Endothelial cell of umbilical vein (primary cell): ENCODE results near the gene MRGPRD. TPM values are rescaled to one million over a fixed set of nuclear protein-coding genes. Genes with fewer than 3 reads are reported as not detected.

Experiments used
- BruUV-seq: library from RNA; stranded (reverse); fragments of 400-500 nt; replicated peaks from 2 replicates; lab custom pipeline; 2021; lab: Mats Ljungman, UMichigan
- CTCF ChIA-PET: fragments of 300-600, 350-600 bp; sonication (Branson Sonifier 250); formaldehyde crosslinking; loops from one replicate; lab custom pipeline; 2021; ENCODE audit warnings: antibody characterized with exemption, inconsistent platforms; lab: Charles Lee
- POLR2A ChIA-PET: fragments of 300-600, 350-600 bp; sonication (Branson Sonifier 250); formaldehyde crosslinking; loops from one replicate; lab custom pipeline; 2021; ENCODE audit warnings: antibody characterized with exemption, inconsistent platforms; lab: Charles Lee
- DNase-seq: peaks from one replicate; pipeline ENCODE4 v3.0.0-alpha.2; 2011; ENCODE audit warnings: low read depth, low spot score
- FAIRE-seq: peaks from 2 replicates; lab custom pipeline; 2011; peaks lifted over from hg19 to GRCh38; lab: Jason Lieb, UNC
- H2AFZ ChIP-seq: 2 replicates; pipeline ENCODE4 v1.6.0; 2012; ENCODE audit warnings: low read depth, low read length, control low read depth, inconsistent platforms
- H3K27ac ChIP-seq: 2 replicates; pipeline ENCODE4 v1.5.1; 2011; ENCODE audit warnings: low read depth, mild to moderate bottlenecking, control low read depth, low read length, moderate library complexity; ENCODE audit not compliant: insufficient read depth
- H3K27me3 ChIP-seq, 2 experiments: 2 replicates each; pipeline versions ENCODE4 v1.6.0 to v1.6.1; 2011; ENCODE audit warnings: low read length in 2 of 2, mixed read lengths in 1 of 2; ENCODE audit not compliant: control insufficient read depth in 2 of 2, insufficient read depth in 2 of 2
- H3K36me3 ChIP-seq, 2 experiments: 2 replicates in 1 of 2; 3 replicates in 1 of 2; pipeline ENCODE4 v1.5.1; 2011; ENCODE audit warnings: low read length in 2 of 2, mild to moderate bottlenecking in 1 of 2, moderate library complexity in 1 of 2; ENCODE audit not compliant: control insufficient read depth in 2 of 2, insufficient read depth in 2 of 2; ENCODE audit errors: extremely low read depth in 1 of 2
- H3K4me1 ChIP-seq: 3 replicates; pipeline ENCODE4 v1.5.1; 2011; ENCODE audit warnings: mild to moderate bottlenecking, low read length; ENCODE audit not compliant: control insufficient read depth, insufficient read depth; ENCODE audit errors: extremely low read depth
- H3K4me2 ChIP-seq: 2 replicates; pipeline ENCODE4 v1.6.1; 2011; ENCODE audit warnings: low read length, control low read depth, mixed read lengths; ENCODE audit not compliant: insufficient read depth
- H3K4me3 ChIP-seq, 3 experiments: fragments of 200-600 bp in 1 of 3; sonication (generic), shearing (Covaris generic) in 1 of 3; replicated peaks in 1 of 3; 2 replicates each; pipeline ENCODE4 v1.5.1; 2011 to 2016; ENCODE audit warnings: control low read depth in 3 of 3, low read length in 3 of 3, mild to moderate bottlenecking in 2 of 3, inconsistent platforms in 1 of 3, low read depth in 1 of 3, moderate library complexity in 1 of 3; ENCODE audit not compliant: insufficient read depth in 1 of 3
- H3K79me2 ChIP-seq: 2 replicates; pipeline ENCODE4 v1.6.0; 2012; ENCODE audit warnings: low read length, inconsistent platforms; ENCODE audit not compliant: control insufficient read depth, insufficient read depth
- H3K9ac ChIP-seq: replicated peaks from 2 replicates; pipeline ENCODE3; 2011; ENCODE audit warnings: low read length, control low read depth; ENCODE audit not compliant: insufficient read depth; ENCODE audit errors: extremely low read depth
- H3K9me1 ChIP-seq: replicated peaks from 3 replicates; pipeline ENCODE4 v1.6.0; 2011; ENCODE audit warnings: mild to moderate bottlenecking, low read length; ENCODE audit not compliant: control insufficient read depth, insufficient read depth; ENCODE audit errors: extremely low read depth
- H3K9me3 ChIP-seq: replicated peaks from 2 replicates; pipeline ENCODE4 v1.5.1; 2012; ENCODE audit warnings: low read length, inconsistent platforms; ENCODE audit not compliant: control insufficient read depth, insufficient read depth
- H4K20me1 ChIP-seq: replicated peaks from 2 replicates; pipeline ENCODE3; 2011; ENCODE audit warnings: mild to moderate bottlenecking, low read length; ENCODE audit not compliant: control insufficient read depth, insufficient read depth; ENCODE audit errors: extremely low read depth
- EZH2 ChIP-seq: IDR thresholded peaks from 2 replicates; pipeline ENCODE4 v1.6.1; 2012; ENCODE audit warnings: borderline replicate concordance, low read depth, mild to moderate bottlenecking, moderate library complexity, low read length, inconsistent platforms; ENCODE audit not compliant: severe bottlenecking
- FOS ChIP-seq: IDR thresholded peaks from 2 replicates; pipeline ENCODE4 v1.6.1; 2011; ENCODE audit warnings: mild to moderate bottlenecking, low read length, moderate library complexity, borderline replicate concordance; ENCODE audit not compliant: insufficient read depth
- GATA2 ChIP-seq: IDR thresholded peaks from 2 replicates; pipeline ENCODE4 v1.7.0; 2011; ENCODE audit warnings: low read depth, mild to moderate bottlenecking, moderate library complexity, mixed read lengths, low read length; ENCODE audit not compliant: insufficient read length, insufficient read depth
- JUN ChIP-seq: IDR thresholded peaks from 2 replicates; pipeline ENCODE4 v1.6.1; 2011; ENCODE audit warnings: borderline replicate concordance, low read depth; ENCODE audit not compliant: insufficient read length, insufficient read depth
- MYC ChIP-seq: IDR thresholded peaks from one replicate; pipeline ENCODE4 v1.6.1; 2011; ENCODE audit warnings: mild to moderate bottlenecking, low read depth, low read length
- POLR2A ChIP-seq: IDR thresholded peaks from 2 replicates; pipeline ENCODE4 v1.6.1; 2012; ENCODE audit warnings: low read depth, mild to moderate bottlenecking, control low read depth, low read length
- POLR2AphosphoS5 ChIP-seq: IDR thresholded peaks from 2 replicates; pipeline ENCODE4 v1.6.1; 2012; ENCODE audit warnings: low read depth, mild to moderate bottlenecking, control low read depth, low read length, moderate library complexity; ENCODE audit not compliant: insufficient read depth
- dilution Hi-C: fragments of 300-500 bp; cut with MboI; formaldehyde crosslinking; loops from one replicate; pipeline ENCODE4 v1.15.0; 2019; ENCODE audit warnings: low sequenced_read_pairs; ENCODE audit not compliant: extremely low pct_ligation_motif_present
- intact Hi-C: fragments of 100-400 bp; cut with micrococcal nuclease; formaldehyde crosslinking; loops from one replicate; pipeline ENCODE4 v1.10.0; 2022
- polyA plus RNA-seq, 4 experiments: library from polyadenylated mRNA; depleted of rRNA in 3 of 4; stranded (reverse) in 3 of 4; unstranded in 1 of 4; fragments of >200 nt; gene quantifications; 2 replicates each; pipeline versions ENCODE4 v1.2.1 to v1.2.3, GENCODE V29; 2011 to 2012; ENCODE audit warnings: missing spikeins in 1 of 4
- total RNA-seq: library from RNA; stranded (reverse); gene quantifications from 2 replicates; pipeline ENCODE4 v1.2.3, GENCODE V29; 2021
- TF ChIP-seq, protein P1 (sequence below), 2 donors: IDR thresholded peaks; 1 replicate in 1 of 2; 2 replicates in 1 of 2; pipeline ENCODE4 v1.5.1; 2011; ENCODE audit warnings: low read length in 2 of 2, mild to moderate bottlenecking in 2 of 2, moderate library complexity in 2 of 2, control low read depth in 1 of 2, inconsistent platforms in 1 of 2, low read depth in 1 of 2; ENCODE audit not compliant: insufficient read depth in 1 of 2; ENCODE audit errors: extremely low read depth in 1 of 2
- TF ChIP-seq, protein P2 (sequence below): IDR thresholded peaks from 2 replicates; pipeline ENCODE4 v1.6.1; 2011; ENCODE audit not compliant: insufficient read depth, insufficient read length

Gene MRGPRD
- total and polyA plus RNA-seq, 2 donors (not counting 3 experiments of a cell fraction or from before 2014, with no cell fraction given): not detected

DNA sequence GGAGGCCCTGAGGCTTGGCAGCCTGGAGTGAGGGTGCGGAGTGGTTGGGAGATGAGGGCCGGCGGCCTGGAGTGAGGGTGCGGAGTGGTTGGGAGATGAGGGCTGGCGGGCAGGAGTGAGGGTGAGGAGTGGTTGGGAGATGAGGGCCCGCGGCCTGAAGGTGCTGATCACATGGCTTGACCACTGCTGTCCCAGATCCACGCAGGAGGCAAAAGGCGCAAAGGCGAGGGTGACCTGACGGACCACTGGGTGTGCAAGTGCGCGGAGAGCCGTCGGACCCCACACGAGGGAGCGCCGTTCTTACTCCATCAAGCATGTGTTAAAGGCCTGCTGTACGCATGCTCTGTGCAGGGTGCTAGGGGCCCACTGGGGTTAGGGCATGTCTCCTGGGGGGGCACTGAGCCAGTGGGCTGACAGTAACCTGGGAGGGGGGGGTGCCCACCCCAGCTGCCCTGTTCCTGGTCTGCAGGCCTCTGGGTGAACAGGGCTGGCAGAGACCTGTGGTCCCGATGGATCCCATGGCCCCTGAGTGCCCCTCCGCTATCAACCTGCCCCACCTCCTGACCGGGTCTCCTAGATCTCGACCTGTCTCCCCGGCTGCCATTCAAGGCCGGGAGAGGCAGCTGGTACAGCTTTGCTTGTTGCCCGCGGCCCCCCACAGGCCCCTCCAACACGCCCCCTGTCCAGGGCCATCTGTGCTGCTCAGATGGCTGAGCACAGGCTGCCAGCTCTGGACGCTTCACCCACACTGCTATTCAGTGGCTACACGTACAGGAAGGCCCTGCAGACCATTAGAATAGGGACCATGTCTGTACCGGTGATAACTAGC, 21.1 kb downstream of the MRGPRD start:
- no peaks in the 10 kb centered on the region for H3K79me2 ChIP-seq
- H3K9ac ChIP-seq: no peak overlapping the region
- H3K9me1 ChIP-seq: no peaks in the 10 kb centered on the region
- peaks cover 8% of the 10 kb centered on the region for H3K4me1 ChIP-seq
- no peaks in the 10 kb centered on the region for H3K36me3 ChIP-seq
- H4K20me1 ChIP-seq: no peaks in the 10 kb centered on the region
- no peak for FAIRE-seq
- ChIA-PET POLR2A (no interaction called here), CTCF (no interaction called here)
- H3K4me3 ChIP-seq: no peak overlapping the region
- intact Hi-C loops: loop anchor here (5.0 kb wide), 1 partner anchor 128 kb away; no protein-coding TSS in a partner anchor
- no TSS peak for BruUV-seq
- dilution Hi-C loops: no loop called here
- DNase-seq: no peak
- H3K27ac ChIP-seq: no peak overlapping the region
- peaks cover 0 to 1% of the 10 kb centered on the region in 2 experiments for H3K27me3 ChIP-seq
- no peaks in the 10 kb centered on the region for H3K9me3 ChIP-seq
- H3K4me2 ChIP-seq: no peak overlapping the region
- TF ChIP-seq, protein P1, sequence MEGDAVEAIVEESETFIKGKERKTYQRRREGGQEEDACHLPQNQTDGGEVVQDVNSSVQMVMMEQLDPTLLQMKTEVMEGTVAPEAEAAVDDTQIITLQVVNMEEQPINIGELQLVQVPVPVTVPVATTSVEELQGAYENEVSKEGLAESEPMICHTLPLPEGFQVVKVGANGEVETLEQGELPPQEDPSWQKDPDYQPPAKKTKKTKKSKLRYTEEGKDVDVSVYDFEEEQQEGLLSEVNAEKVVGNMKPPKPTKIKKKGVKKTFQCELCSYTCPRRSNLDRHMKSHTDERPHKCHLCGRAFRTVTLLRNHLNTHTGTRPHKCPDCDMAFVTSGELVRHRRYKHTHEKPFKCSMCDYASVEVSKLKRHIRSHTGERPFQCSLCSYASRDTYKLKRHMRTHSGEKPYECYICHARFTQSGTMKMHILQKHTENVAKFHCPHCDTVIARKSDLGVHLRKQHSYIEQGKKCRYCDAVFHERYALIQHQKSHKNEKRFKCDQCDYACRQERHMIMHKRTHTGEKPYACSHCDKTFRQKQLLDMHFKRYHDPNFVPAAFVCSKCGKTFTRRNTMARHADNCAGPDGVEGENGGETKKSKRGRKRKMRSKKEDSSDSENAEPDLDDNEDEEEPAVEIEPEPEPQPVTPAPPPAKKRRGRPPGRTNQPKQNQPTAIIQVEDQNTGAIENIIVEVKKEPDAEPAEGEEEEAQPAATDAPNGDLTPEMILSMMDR (IDR thresholded peaks at IDR 0.05; ENCODE audit: extremely low read depth in 1 of 2, insufficient read depth in 1 of 2, low read depth in 1 of 2, low read length in 2 of 2): no peak
- no peak for TF ChIP-seq MYC
- no peak for TF ChIP-seq GATA2
- no peak for TF ChIP-seq POLR2AphosphoS5
- TF ChIP-seq FOS: no peak
- TF ChIP-seq POLR2A: no peak
- no peak for TF ChIP-seq EZH2
- TF ChIP-seq, protein P2, sequence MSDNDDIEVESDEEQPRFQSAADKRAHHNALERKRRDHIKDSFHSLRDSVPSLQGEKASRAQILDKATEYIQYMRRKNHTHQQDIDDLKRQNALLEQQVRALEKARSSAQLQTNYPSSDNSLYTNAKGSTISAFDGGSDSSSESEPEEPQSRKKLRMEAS: no peak
- no peak for TF ChIP-seq JUN
- no peak overlapping the region for H2AFZ ChIP-seq
